GM19438 (cell line): Measurements from ENCODE around the gene AQR.

Source experiments
- ATAC-seq: cut with Tn5 transposase; IDR thresholded peaks from one replicate; pipeline ENCODE4 v1.9.1; 2021; ENCODE audit warnings: low read depth; ENCODE audit not compliant: unreplicated experiment

Gene AQR

DNA sequence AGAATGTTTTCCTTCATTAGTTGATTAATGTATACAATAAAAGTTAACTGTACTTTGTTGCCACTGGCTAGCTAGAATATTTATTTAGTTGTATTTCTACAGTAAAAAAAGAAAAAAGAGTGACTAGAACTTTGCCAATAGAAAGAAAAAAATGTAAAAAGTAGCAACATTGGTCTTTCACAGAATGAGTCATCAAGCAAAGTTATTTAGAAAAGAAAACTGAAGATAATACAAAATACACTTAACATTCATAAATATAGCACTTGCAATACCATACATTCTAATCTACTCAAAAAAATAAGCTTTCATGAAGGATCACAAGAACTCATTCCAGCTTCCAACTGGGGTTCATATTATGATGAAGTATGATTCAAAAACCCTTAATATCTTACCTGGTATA, 83.4 kb downstream of the AQR start:
- ATAC-seq = no peak

DNA sequence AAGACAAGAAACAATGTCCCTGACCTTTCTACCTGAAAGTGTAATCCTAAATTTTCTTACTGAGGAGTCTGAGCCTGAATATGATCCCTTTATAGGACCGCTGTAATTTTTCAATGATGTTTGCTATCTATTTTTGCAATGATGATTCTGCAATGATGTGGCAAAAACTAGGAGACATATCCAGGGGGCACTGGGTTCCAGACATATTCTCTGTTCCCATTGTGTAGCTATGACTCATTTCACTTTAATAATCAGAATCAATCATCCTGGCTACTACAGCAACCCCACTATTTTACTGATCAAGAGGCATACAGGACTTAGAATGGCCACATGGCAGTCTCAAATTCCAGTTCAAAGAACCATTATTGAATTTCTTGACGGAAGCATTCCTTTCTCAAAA, 85.9 kb downstream of the AQR start:
- ATAC-seq = no peak

DNA sequence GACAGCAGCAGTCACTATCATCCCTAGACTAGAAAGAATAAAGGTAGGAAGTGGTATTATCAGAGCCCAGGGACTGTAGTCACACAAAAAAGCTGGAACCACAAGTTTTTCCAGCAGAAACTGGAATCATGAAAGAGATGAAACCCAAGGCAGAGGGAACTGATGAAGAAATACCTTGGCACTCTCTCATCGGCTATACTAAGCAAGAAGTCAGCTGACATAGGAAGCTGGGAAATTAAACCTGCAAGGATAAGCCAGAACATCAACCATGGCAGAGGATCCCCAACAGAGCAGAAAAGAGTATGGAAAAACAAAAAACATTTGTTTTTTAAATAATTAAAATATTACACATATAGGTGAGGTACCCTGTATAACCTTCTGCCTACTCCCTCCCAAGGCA, 86.5 kb downstream of the AQR start:
- ATAC-seq = no peak

DNA sequence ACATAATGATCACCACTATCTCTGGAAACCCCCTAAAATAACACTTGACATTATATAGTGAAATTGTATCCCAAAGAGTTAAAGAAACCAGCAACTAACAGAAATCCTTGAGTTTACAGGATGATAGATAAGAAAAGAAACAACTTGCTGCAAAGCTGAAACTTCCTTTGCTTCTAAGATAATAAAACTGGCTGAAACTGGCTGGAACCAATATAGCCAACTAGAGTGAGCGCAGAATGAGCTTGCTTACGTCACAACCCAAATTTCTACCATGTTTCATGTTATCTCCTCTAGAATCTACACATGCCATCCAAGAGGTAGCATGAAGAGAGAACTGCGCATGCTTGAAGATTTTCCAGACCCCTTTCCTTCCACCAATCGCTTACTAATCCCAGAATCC, 90.4 kb downstream of the AQR start:
- no peak for ATAC-seq

- ATAC-seq = no peak
Measured at GRCh38 chr15:34876640-34877039, 92.9 kb downstream of the AQR start.

DNA sequence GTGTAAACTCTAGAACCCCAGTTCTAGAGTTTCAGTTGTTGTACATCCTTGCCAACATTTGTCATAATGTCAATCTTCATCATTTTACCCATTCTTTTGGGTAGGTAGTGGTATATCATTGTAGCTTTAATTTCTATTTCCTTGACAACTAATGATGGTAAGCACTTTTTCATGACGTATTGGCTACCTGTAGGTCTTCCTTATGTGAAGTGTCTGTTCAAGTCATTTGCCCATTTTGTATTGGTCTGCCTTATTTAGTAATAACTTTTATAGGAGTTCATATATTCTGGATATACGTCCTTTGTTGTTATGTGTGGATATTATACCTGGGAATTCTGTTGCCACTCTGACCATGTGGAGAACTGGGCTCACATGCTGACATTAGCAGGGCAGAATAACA, 100.4 kb downstream of the AQR start:
- ATAC-seq = no peak

DNA sequence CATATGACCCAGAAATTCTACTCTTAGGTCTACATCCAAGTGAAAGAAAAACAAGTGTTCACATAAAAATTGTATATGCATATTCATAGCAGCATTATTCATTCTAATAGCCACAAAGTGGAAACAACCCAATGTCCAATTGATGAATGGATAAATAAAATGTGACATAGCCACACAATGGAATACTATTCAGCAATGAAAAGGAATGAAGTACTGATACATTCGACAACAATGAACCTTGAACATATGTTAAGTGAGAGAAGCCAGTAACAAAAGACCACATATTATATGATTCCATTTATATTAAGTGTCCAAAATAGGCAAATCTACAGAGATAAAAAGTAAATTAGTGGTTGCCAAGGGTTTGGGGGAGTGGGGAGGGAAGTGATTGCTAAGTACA, 104.0 kb downstream of the AQR start:
- no peak for ATAC-seq

DNA sequence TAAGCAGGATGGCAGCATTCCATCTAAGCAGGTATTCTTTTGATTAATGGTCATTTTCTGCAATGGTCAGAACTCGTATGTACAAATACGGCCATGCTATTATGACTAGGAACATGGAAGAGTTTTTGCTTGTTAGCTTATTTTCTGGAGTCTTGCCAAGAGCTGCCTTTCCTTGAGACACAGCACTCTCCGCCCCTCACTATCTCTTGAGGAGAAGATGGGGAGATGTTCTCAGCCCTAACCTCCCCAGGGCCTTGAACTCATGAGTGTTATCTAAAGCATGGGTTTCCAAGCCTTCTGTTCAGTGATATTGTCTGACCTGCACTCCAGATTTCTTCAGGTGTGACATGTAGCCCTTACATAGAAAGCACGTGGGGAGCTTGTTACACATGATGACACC, 108.3 kb downstream of the AQR start:
- ATAC-seq = no peak

- no peak for ATAC-seq
Measured at GRCh38 chr15:34855893-34856292, 113.6 kb downstream of the AQR start.

DNA sequence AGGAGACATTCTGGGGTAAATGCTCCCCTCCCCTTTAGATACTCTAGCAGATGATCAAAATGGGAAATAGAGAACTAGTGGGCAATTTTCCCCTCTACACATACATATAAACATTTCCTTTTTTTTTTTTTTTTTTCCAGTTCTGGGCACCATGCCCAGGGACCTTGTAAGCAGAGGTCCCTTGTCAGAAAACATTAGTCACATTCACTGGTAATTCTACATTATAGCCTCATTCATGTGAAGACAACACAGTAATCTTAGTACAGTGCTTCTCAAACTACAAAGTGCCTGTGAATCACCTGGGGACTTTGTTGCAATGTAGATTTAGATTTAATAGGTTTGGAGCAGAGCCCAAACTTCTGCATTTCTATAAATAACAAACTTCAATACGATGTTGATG, 114.1 kb downstream of the AQR start:
- no peak for ATAC-seq

DNA sequence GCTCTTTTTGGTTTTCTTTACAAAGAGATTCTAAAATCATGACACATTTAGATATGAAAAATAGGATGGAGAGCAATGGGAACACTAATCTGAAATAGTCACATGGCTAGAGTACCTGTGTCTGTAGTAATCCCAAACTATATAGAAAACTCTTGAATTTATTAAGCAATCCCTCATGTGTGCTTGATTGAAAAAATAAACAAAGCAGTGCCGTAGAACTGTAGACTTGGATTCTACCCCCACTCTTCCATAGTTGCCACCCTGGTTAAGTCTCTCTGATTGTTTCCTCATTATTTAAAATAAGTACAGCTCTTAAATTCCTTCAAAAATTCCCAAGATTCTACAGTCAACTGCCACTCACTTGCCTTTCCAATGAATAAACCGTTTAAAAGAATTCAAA, 115.3 kb downstream of the AQR start:
- ATAC-seq = no peak

GRCh38 chr15:34853001-34853758, 116.4 kb downstream of the AQR start:
- no peak for ATAC-seq

DNA sequence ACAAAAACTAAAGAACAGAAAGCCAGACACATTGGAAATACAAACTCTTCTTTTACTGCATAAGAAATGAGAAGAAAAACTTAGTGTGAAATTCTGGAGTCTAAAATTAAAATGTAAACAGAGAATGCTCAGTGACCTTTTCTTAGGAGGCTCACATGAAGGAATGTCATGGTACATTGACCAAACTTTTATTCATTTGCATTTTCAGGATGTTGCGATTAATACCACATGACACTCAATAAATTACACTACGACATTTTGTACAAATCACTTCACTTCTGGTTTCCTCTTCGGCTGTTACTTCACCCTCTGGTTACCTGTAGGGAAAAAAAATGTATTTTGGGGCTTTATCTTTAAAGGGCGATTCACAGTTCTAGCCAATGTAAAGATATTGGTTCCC, 117.8 kb downstream of the AQR start:
- no peak for ATAC-seq

- ATAC-seq = no peak
Measured at GRCh38 chr15:34851007-34851406, 118.5 kb downstream of the AQR start.

- no peak for ATAC-seq
Measured at GRCh38 chr15:34850121-34850520, 119.4 kb downstream of the AQR start.

DNA sequence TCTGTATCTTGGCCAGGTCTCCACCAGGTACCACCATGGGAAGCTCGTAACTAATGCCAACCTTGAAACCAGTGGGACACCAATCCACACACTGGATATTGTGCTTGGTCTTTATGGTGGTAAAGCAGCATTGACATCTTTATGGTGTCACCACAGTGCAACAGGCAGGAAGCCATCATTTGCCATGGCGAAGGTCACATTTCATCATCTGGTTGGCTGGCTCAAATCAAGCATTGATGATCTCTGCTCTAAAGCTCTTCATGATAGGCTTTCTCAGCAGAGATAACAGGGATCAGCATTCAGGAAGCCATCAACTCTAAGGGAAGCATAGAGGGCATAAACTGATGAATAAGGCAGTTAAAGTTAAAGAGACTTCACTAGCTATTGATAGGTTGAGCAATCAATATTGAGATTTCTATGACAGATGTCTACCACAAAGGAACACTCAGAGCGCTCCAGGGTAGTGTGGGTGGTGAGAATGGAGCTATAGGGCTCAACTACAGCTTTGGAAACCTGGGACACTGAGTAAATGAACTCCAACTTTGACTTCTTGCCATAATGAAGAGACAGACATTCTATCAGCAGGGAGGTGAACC, 120.1 kb downstream of the AQR start:
- ATAC-seq = no peak

DNA sequence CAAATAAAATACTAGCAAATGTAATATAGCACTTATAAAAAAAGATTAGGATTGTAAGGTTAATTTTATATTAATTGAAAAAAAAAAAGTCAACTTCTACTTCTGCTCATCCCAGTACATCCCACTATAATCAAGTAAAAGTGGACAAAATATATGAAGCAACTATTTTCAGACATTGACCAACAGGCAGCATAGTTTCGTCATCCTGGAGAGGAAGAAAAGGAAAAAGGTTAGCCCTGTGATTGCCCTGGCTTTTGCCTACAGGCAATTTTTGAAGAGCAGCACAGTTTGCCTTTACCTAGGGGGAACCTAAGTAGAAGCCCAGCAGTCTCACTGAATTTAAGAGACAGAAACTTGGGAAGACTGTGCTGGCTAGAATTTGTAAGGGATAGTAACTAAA, 121.9 kb downstream of the AQR start:
- ATAC-seq = no peak

DNA sequence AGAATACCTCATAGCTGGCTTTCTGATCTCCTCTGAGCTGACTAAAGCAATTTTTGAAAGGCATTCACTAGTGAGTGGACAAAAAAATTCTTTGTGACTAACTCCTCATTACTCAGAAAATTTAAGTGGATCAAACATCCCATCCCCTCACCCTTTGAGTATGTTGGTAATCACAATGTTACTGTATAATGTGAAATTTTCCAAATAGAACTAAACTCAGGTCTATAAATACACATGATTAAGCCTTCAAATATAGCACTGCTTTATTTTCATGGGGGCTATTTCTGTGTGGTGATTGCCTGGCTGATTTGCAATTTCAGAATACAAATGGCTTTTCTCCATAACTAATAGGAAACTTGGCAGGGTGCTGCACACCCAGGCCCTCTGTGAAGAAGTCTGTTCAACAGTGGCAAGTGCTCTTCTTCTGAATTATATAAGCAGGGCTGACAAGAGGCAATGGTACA, 128.2 kb downstream of the AQR start:
- ATAC-seq = no peak

DNA sequence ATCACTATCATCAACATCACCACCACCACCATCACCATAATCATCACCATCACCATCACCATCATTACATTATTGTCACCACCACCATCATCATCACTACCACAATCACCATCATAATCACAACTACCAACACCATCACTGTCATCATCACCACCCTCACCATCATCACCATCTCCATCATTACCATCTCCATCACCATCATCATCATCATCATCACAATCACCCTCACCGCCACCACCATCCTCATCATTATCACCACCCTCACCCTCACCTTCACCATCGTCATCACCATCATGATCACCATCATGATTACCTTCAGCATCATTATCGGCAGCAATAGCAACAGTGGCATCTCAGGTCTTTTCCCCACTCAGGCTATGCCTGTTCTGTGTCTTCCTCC, 131.3 kb downstream of the AQR start:
- no peak for ATAC-seq

- no peak for ATAC-seq
Measured at GRCh38 chr15:34837246-34838016, 132.1 kb downstream of the AQR start.

DNA sequence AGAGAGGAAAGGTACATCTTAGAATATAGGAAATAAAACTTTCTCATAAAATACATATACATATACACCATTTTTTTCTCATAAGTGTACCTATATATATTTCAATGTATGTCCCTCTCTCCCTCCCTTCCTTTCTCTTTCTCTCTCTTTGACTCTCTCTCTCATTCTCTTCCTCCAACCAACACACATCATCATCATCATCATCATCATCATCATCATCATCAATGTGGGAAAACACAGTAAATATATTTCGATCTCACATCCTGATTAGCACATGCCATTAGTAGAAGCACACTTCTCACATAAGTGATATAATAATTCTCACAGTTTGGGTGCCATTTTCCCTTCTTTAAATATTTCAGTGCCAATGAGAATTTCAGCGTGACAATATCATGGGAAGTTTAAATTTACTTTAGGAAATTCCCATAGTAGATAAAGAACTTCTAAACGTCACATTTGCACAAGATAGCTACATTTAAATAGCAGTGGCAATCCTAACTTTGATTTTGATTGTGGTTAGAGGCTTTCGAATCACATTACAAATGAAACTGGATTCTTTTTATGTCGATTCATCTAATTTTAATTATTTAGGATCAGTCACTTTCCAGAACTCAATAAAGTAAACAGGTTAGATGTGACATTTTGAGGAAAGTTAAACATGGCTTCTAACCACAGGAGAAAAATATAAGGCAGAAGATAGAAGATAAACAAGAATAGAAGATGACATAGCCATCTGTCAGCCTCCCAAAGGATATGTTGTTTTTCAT, 141.2 kb downstream of the AQR start:
- no peak for ATAC-seq
